Measurements from ENCODE around the gene NXNL1.

NXNL1 gene

DNA sequence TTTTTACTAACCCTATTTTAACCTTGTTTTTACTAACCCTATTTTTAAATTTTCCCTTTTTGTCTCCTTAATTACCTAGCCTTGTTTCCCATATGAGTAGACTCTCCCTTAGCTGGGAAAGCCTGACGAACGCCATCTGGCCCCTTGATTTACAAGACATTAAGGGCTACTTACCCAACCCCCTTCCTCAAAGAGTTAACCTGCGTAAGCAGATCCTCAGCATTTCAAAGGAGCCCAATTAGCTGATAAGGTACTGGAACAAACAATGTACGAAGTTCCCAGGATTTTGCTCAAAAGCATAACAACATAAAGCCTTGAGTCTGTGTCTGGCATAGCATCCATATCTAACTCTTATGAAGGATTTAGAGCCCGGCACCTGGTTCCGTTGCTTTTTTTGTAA is 45.6 kb downstream of the NXNL1 start:
- no peak for DNase-seq

DNA sequence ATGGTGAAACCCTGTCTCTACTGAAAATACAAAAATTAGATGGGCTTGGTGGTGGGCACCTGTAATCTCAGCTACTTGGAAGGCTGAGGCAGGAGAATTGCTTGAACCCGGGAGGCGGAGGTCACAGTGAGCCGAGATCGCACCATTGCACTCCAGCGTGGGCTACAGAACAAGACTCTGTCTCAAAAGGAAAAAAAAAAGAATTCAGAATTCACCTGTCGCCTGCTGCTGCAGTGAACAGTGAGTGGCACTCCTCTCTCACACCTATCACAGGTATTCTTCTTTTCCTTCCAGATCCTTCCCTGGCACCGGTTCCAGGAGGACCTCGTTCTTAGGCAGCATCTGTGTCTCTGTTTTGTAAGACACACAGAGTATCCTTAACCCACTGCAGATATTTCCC is 46.6 kb downstream of the NXNL1 start:
- no peak for DNase-seq

DNA sequence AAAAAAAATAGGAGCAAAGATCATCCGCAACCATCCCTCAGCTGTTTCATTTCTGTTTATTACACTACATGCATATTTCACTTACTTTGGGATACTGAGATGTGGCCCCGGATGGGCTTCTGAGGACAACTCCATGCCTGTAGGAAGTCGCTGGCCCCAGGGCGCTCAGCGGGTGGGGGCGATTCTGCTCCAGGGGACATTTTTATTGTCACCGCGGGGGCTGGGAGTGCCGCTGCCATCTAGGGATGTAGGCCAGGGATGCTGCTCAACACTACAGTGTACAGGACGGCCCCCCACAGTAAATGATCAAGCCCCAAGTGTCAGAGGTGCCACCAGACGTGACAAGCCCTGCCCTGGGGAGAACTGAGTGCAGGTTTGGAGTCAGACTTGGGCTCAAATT is 48.9 kb downstream of the NXNL1 start:
- DNase-seq, result no peak

DNA sequence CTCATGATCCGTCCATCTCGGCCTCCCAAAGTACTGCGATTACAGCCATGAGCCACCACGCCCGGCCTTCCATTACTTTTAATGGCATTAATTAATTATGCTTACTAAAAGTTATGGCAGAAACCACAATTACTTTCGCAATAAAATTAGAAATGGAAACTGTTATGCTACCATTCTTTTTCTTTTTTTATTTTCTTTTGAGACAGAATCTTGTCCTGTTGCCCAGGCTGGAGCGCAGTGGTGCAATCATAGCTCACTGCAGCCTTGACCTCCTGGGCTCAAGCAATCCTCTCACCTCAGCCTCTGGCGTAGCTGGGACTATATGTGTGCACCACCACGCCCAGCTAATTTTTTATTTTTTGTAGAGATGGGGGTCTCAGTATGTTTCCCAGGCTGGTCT is 50.7 kb downstream of the NXNL1 start:
- no peak for DNase-seq

DNA sequence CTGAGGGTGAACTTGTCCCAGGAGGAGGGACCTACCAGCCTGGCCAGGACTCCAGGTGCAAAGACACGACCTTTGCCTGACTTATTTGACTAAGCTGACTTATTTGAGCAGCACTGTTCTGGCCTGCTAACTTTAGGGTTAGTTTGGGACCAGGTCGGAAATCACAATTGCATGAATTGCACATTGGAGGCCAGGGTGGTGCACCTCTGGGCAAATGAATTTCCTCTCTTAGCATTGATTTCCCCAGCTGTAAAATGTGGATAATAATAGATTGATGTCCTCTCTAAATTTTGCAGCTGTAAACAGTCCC is 53.9 kb downstream of the NXNL1 start:
- DNase-seq, result no peak

DNA sequence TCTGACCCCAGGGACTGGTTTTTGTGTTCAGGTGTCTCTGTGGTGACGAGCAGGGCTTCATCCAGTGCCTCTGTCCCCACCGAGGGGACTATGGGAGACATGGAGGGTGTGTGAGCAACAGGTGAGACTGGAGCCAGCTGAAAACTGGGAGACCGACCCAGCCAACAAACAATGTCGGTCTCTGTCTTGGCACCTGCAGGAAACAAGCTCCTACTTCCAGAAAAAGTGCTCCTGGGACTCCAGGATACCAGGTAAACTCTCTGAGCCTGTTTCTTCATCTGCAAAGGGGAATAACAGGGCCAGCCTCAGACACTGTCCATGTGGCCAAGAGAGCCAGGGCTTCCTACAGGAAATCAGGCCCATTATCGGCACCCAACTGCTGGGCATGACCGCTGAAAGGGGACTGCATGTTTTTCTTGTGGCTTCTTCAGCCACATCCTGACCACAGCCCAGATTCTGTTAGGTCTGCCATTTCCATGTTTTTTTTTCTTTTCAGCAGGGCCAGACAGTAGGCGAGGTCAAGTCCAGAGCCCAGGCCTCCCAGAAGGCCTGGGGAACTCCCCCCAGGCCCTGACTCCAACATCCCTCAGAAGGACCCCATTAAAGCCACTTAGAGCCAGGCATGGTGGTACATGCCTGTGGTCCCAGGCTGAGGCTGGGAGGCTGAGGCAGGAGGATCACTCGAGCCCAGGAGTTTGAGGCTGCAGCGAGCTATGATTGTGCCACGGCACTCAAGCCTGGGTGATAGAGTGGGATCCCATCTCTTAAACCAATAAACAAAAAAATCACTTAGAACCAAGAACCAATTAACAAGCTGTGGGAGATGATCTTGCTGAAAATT is 54.5 kb downstream of the NXNL1 start:
- no peak for DNase-seq

Data from NCI-H2107 (cell line).